ENCODE data around the gene KLHDC10. TPM values are rescaled to one million over a fixed set of nuclear protein-coding genes. Genes with fewer than 3 reads are reported as not detected.

Gene KLHDC10
- total and polyA plus RNA-seq, 2 donors (not counting 1 experiment from before 2014, with no cell fraction given) = 28.5 to 29.1 TPM

GRCh38 chr7:130137207-130137606 lies 66.9 kb downstream of the KLHDC10 start:
- no peaks in the 10 kb centered on the region for H3K9me3 ChIP-seq (ENCODE audit: control insufficient read depth, insufficient read depth, low read depth, low read length)
- no peak for DNase-seq (ENCODE audit: low read depth in 2 of 2)
- H3K36me3 ChIP-seq (ENCODE audit: control insufficient read depth, insufficient read depth, low read length) = no peaks in the 10 kb centered on the region
- no peak overlapping the region for H2AFZ ChIP-seq (ENCODE audit: low read length)
- no peak overlapping the region for H3K4me2 ChIP-seq (ENCODE audit: extremely low read depth, insufficient read depth, low read length)
- no peaks in the 10 kb centered on the region for H4K20me1 ChIP-seq (ENCODE audit: control insufficient read depth, extremely low read depth, insufficient read depth, low read length)
- H3K9ac ChIP-seq (ENCODE audit: insufficient read depth, low read length) = no peak overlapping the region
- no peak overlapping the region for H3K4me3 ChIP-seq (replicated peaks in 1 of 4; ENCODE audit: control extremely low read depth in 1 of 4, insufficient read depth in 1 of 4, low read depth in 3 of 4, low read length in 4 of 4)
- peaks cover 6% of the 10 kb centered on the region for H3K4me1 ChIP-seq (ENCODE audit: control insufficient read depth, extremely low read depth, insufficient read depth, low read length)
- H3K27me3 ChIP-seq (ENCODE audit: control insufficient read depth, insufficient read depth, low read length) = no peaks in the 10 kb centered on the region
- H3K27ac ChIP-seq (ENCODE audit: insufficient read depth, low read length) = no peak overlapping the region
- TF ChIP-seq CTCF (conservative IDR thresholded peaks at IDR 0.05 in 1 of 2, IDR thresholded peaks at IDR 0.05 in 1 of 2; ENCODE audit: low read depth in 1 of 2, low read length in 2 of 2) (no peak), EZH2 (IDR thresholded peaks at IDR 0.05; ENCODE audit: low read length, missing control alignments) (no peak)
- H3K79me2 ChIP-seq (ENCODE audit: control insufficient read depth, insufficient read depth, low read length) = no peaks in the 10 kb centered on the region

DNA sequence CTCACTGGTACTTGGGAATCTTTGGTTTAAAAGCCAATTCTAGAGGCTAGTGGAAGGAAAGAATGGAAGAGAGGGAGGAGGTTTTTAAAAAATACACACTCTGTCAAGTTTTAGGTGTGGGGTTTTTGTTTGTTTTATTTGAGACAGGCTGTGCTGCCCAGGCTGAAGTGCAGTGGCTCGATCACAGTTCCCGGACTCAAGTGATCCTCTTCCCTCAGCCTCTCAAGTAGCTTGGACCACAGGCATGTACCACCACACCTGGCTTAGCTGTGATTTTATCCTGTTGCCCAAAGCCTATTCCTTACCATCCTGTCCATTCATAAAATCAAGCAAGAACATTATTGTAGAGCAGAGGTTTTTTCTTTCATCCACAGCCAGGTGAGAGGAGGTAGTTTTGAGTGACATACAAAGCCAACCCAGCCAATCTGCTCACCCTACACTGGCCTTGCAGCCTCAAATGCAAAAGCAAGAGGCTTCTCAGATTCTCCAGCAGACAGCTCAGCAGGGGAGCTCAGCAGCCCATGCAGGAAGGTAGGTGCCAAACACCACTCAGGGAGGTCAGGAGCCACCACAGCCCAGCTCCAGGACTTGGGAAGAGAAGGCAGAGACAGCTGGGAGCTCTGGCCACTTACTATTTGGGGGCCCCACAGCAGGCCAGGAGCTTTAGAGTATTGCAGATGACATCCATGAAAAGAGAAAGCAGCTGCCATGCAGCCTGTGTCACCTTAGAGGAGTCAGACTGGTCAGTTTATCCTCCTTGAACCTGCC lies 69.0 kb downstream of the KLHDC10 start:
- Histone ChIP-seq H3K36me3 (ENCODE audit: control insufficient read depth, insufficient read depth, low read length) (no peaks in the 10 kb centered on the region), H3K79me2 (ENCODE audit: control insufficient read depth, insufficient read depth, low read length) (no peaks in the 10 kb centered on the region), H3K4me1 (ENCODE audit: control insufficient read depth, extremely low read depth, insufficient read depth, low read length) (peaks cover 6% of the 10 kb centered on the region), H4K20me1 (ENCODE audit: control insufficient read depth, extremely low read depth, insufficient read depth, low read length) (no peaks in the 10 kb centered on the region), H2AFZ (ENCODE audit: low read length) (no peak overlapping the region), H3K9ac (ENCODE audit: insufficient read depth, low read length) (no peak overlapping the region), H3K4me3 (replicated peaks in 1 of 4; ENCODE audit: control extremely low read depth in 1 of 4, insufficient read depth in 1 of 4, low read depth in 3 of 4, low read length in 4 of 4) (no peak overlapping the region), H3K27me3 (ENCODE audit: control insufficient read depth, insufficient read depth, low read length) (no peaks in the 10 kb centered on the region), H3K9me3 (ENCODE audit: control insufficient read depth, insufficient read depth, low read depth, low read length) (no peaks in the 10 kb centered on the region), H3K27ac (ENCODE audit: insufficient read depth, low read length) (no peak overlapping the region), H3K4me2 (ENCODE audit: extremely low read depth, insufficient read depth, low read length) (no peak overlapping the region)
- TF ChIP-seq EZH2 (IDR thresholded peaks at IDR 0.05; ENCODE audit: low read length, missing control alignments) = no peak
- TF ChIP-seq CTCF (conservative IDR thresholded peaks at IDR 0.05 in 1 of 2, IDR thresholded peaks at IDR 0.05 in 1 of 2; ENCODE audit: low read depth in 1 of 2, low read length in 2 of 2) = no peak
- DNase-seq (ENCODE audit: low read depth in 2 of 2) = no peak

DNA sequence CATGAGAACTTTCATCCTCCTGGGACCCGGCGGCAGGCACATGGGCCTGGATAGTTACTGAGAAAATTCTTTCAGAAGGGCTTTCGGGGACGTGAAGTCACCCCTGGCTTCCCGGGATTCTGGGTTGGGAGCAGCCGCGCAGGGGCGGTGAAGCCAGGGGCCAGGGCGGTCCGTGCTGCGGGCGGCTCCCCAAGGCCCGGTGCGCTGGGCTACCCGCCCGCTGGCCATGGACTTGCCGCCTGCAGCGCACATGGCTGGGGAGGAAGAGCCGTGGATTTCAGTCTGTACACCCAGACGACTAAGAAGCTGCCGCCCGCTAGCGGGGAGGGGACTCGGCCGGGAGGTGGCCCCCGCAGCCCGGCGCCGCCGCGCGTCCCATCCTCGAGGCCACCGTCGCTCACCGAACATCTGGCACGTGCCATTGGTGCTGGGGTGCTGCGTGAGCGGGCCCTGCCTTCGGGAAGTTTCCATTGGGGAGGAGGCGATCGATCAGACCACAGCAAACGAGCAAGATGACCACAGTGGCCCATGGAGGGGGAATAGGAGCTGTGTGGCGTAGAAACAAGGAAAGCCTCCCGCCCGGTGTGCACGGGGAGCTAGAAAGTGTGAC lies 70.3 kb downstream of the KLHDC10 start:
- peak overlapping the region; percentile 48 for H3K4me2 ChIP-seq (ENCODE audit: extremely low read depth, insufficient read depth, low read length)
- H3K79me2 ChIP-seq (ENCODE audit: control insufficient read depth, insufficient read depth, low read length) = no peaks in the 10 kb centered on the region
- H3K27me3 ChIP-seq (ENCODE audit: control insufficient read depth, insufficient read depth, low read length) = no peaks in the 10 kb centered on the region
- H3K4me1 ChIP-seq (ENCODE audit: control insufficient read depth, extremely low read depth, insufficient read depth, low read length) = peaks cover 6% of the 10 kb centered on the region
- TF ChIP-seq CTCF (conservative IDR thresholded peaks at IDR 0.05 in 1 of 2, IDR thresholded peaks at IDR 0.05 in 1 of 2; ENCODE audit: low read depth in 1 of 2, low read length in 2 of 2) (no peak), EZH2 (IDR thresholded peaks at IDR 0.05; ENCODE audit: low read length, missing control alignments) (no peak)
- DNase-seq (ENCODE audit: low read depth in 2 of 2) = no peak
- H3K27ac ChIP-seq (ENCODE audit: insufficient read depth, low read length) = peak overlapping the region; percentile 82
- no peak overlapping the region for H2AFZ ChIP-seq (ENCODE audit: low read length)
- no peaks in the 10 kb centered on the region for H3K9me3 ChIP-seq (ENCODE audit: control insufficient read depth, insufficient read depth, low read depth, low read length)
- H3K4me3 ChIP-seq (replicated peaks in 1 of 4; ENCODE audit: control extremely low read depth in 1 of 4, insufficient read depth in 1 of 4, low read depth in 3 of 4, low read length in 4 of 4) = no peak overlapping the region
- H3K9ac ChIP-seq (ENCODE audit: insufficient read depth, low read length) = no peak overlapping the region
- H4K20me1 ChIP-seq (ENCODE audit: control insufficient read depth, extremely low read depth, insufficient read depth, low read length) = no peaks in the 10 kb centered on the region
- H3K36me3 ChIP-seq (ENCODE audit: control insufficient read depth, insufficient read depth, low read length) = no peaks in the 10 kb centered on the region
